ENCODE results near the gene TMEM30B.

The TMEM30B gene

DNA sequence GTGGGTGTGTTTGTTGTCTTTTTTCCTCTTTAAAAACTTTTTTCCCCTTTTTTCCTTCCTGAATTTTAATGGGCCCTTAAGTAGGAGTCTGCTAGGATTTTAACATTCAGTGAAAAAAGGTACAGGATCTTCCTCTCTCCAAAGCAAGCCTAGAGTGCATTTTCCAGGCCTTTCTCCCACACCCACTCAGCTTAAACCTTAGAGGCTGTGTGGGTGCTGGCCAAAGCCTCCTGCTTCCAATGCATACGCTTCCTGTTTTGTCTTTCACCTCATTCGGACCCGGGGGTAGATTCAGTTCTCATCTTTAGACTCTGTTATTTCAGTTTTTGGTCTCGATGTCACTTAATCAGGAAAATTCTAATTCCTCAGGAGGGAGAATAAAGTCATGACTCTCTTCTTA lies 51.2 kb downstream of the TMEM30B start:
- DNase-seq, result no peak

DNA sequence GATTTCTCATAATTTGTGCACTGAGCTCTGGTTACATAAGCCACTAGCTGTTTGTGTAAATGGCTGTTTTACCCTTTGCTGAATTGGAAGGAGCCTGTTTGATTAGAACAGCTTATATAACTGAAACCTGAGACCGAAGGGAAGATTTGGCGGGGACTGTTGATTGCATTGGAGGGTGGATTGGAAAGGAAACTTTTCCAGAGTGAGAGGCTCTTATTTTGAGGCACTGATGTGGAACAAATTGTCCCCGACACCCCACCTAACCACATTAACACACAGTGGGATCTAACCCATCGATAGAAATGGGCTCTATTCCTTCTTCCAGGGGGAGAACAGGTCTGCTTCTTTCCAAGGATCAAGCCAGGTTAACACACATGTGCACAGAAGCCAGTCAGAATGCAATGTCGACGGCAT lies 51.7 kb downstream of the TMEM30B start:
- no peak for DNase-seq

DNA sequence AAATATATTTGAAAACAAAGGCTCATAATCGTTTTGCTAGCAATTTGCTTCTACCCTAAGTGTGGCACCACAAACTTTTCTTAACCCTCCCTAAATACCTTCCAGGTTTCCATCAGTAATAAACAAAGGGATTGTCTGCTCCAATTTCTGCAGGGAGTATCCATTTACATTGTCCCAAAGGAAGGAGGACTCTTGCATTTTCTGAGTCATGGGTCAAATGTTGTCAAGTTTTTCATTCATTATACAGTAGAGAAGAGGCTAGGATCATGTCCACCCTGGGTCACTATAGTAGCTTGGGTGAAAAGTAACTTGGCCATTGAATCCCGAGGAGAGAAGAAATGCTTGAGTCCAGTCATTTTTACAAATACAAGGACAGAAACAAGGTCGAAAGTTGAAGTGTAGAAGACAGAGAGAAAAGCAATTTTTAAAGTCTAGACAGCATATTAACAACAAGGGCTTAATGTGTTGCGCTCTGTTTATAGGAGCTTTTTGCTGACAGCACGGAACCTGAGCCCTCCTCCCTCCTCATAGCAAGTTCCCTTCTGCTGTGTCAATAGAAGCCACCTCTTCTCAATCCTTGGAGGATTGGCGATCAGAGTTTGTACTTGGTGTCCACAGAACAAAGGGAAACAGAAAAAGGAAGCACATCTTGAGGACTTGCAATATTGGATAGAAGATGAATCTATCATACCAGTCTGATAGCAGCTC lies 53.1 kb downstream of the TMEM30B start:
- DNase-seq, result no peak

Data from DMS53 (cell line).